Lower leg skin (tissue), 4 donors: Measurements from ENCODE around the gene LRRC51. TPM values are rescaled to one million over a fixed set of nuclear protein-coding genes. Genes with fewer than 3 reads are reported as not detected.

Experiments
- DNase-seq, 2 donors: peaks; one replicate each; pipeline ENCODE4 v3.0.0-alpha.2; 2019; ENCODE audit warnings: low spot score in 2 of 2
- H3K4me3 ChIP-seq: fragments of 200-600 bp; sonication (generic); 2 replicates; pipeline ENCODE4 v1.5.1; 2017; ENCODE audit warnings: mild to moderate bottlenecking, low read depth; ENCODE audit not compliant: poor library complexity, severe bottlenecking
- POLR2A ChIP-seq, 2 donors: fragments of 450-650 bp; IDR thresholded peaks; one replicate each; pipeline ENCODE4 v1.6.1; 2016 to 2017; ENCODE audit warnings: antibody characterized with exemption in 2 of 2, mild to moderate bottlenecking in 1 of 2, moderate library complexity in 1 of 2
- WGBS, 2 donors: methylation state at CpG; one replicate each; pipeline ENCODE4 v1.1.5; 2018; 5-methylcytosine and 5-hydroxymethylcytosine counted together
- intact Hi-C: fragments of 100-400 bp; cut with DNase I; formaldehyde crosslinking; loops from one replicate; pipeline ENCODE4 v1.15.0; 2023; ENCODE audit warnings: low total_unique reads
- total RNA-seq, 4 donors: library from RNA; depleted of rRNA; stranded (reverse); fragments of >200 nt; gene quantifications; one replicate each; pipeline ENCODE4 v1.1.0, GENCODE V29; 2016
- TF ChIP-seq, protein P1 (sequence below), 3 donors: fragments of 450-650 bp; IDR thresholded peaks; one replicate each; pipeline ENCODE4 v1.5.1; 2016; ENCODE audit warnings: antibody characterized with exemption in 3 of 3, mild to moderate bottlenecking in 3 of 3, moderate library complexity in 2 of 3

LRRC51 gene
- total RNA-seq, 4 donors from 2014 or later: 1.9 to 16.9 (median 4.9) TPM

DNA sequence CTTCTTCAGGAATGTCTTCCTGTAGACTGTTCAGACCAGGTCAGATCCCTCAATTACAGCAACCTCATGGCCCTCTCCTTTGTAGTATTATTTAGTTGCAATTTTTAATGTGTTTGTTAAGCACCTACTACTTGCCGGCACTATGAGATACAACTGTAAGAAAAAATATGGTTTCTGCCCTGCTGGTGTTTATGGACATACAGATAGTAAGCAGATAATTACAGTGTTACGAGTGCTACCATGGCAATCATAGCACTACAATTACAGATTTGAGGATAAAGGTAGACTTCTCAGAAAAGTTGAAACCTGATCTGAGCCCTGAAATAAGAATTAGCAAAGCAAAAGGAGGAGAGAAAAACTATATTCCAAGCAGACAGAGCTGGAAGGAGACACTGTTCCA, 2.8 kb downstream of the LRRC51 start:
- DNase-seq: no peak
- intact Hi-C loops: loop anchor here (5.0 kb wide), 1 partner anchor 41 kb away; no protein-coding TSS in a partner anchor
- H3K4me3 ChIP-seq: no peak overlapping the region
- TF ChIP-seq, protein P1, sequence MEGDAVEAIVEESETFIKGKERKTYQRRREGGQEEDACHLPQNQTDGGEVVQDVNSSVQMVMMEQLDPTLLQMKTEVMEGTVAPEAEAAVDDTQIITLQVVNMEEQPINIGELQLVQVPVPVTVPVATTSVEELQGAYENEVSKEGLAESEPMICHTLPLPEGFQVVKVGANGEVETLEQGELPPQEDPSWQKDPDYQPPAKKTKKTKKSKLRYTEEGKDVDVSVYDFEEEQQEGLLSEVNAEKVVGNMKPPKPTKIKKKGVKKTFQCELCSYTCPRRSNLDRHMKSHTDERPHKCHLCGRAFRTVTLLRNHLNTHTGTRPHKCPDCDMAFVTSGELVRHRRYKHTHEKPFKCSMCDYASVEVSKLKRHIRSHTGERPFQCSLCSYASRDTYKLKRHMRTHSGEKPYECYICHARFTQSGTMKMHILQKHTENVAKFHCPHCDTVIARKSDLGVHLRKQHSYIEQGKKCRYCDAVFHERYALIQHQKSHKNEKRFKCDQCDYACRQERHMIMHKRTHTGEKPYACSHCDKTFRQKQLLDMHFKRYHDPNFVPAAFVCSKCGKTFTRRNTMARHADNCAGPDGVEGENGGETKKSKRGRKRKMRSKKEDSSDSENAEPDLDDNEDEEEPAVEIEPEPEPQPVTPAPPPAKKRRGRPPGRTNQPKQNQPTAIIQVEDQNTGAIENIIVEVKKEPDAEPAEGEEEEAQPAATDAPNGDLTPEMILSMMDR (IDR thresholded peaks at IDR 0.05): no peak
- TF ChIP-seq POLR2A (IDR thresholded peaks at IDR 0.05): no peak
- WGBS, 2 donors: 60 to 72% methylated on average over 2 of the region's 2 CpGs

DNA sequence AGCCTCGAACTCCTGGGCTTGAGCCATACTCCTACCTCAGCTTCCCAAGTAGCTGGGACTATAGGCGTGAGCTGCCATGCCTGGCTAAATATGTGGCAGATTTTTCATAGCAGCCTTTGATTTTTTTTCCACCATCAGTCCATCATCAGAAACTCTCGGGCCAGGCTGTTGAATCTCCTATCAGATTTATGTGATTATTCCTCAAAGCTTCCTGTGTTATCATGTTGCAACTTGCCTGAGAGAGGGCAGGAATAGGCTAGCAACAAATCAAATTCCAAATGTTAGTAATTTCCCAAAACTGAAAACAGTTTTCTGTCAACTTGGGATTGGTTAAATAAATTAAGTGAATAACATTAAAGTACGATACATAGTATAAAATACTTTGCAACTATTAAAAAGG, 3.4 kb downstream of the LRRC51 start:
- DNase-seq: no peak
- intact Hi-C loops: loop anchor here (5.0 kb wide), 1 partner anchor 42 kb away; no protein-coding TSS in a partner anchor
- 58 to 62% methylated on average over 4 of the region's 4 CpGs for WGBS, 2 donors
- no peak for TF ChIP-seq POLR2A (IDR thresholded peaks at IDR 0.05)
- TF ChIP-seq, protein P1 (IDR thresholded peaks at IDR 0.05): no peak
- no peak overlapping the region for H3K4me3 ChIP-seq

DNA sequence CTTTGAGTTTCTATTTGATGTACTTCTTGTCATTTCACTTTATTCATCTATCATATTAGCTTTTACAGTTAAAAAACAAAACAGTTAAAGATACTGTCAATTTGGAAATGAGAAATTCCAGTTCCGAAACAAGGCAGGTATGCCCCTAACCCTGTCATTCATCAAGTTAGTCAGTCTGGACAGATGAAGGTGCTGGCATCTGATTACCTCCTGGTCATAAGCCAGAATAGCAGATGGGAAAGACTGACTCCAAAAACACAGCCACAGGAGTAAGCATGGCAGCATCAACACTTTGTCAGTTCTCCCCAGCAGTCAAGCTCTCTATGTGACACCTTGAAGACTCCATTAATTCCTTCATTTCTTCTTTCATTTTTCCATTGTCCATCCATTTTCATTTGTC, 4.3 kb downstream of the LRRC51 start:
- intact Hi-C loops: loop anchor here (5.0 kb wide), 1 partner anchor 43 kb away; no protein-coding TSS in a partner anchor
- no peak for TF ChIP-seq POLR2A (IDR thresholded peaks at IDR 0.05)
- TF ChIP-seq, protein P1 (IDR thresholded peaks at IDR 0.05): no peak
- H3K4me3 ChIP-seq: no peak overlapping the region
- 64 to 73% methylated on average over 1 of the region's 1 CpG for WGBS, 2 donors
- DNase-seq: no peak

DNA sequence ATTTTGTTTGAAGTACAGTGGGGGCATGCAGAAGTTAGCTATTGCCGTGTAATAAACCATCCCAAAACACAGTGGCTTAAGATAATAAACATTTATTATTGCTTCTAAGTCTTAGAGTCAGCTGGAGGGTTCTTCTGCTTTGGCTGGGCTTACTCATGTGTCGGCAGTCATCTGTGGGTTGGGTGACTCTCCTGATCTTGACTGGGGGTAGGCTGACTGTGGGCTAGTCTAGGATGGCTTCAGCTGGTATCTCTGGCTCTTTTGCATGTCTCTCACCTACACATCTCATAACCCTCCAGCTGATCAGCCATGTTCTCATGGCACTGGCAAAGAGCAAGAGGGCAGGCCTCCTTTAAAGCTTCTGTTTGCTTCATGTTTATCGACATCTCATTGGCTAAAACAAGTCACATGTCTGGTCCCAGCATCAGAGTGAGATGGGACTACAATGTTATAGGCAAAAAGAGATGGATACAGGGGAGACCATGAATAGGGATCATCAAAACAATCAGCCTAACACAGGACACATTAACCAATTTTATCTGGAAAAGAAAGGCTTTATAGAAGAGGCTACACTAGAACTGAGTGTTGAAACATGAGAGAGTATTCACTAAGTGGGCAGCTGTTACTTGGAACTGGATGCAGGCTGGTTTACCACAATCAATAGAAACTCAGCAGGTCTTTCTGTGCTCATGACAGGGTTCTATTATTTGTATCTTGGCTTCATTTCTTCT, 5.1 kb downstream of the LRRC51 start:
- no peak for DNase-seq
- intact Hi-C loops: no loop called here
- no peak for TF ChIP-seq POLR2A (IDR thresholded peaks at IDR 0.05)
- TF ChIP-seq, protein P1 (IDR thresholded peaks at IDR 0.05): no peak
- no peak overlapping the region for H3K4me3 ChIP-seq
- 87% methylated on average over 3 of the region's 3 CpGs for WGBS, 2 donors

DNA sequence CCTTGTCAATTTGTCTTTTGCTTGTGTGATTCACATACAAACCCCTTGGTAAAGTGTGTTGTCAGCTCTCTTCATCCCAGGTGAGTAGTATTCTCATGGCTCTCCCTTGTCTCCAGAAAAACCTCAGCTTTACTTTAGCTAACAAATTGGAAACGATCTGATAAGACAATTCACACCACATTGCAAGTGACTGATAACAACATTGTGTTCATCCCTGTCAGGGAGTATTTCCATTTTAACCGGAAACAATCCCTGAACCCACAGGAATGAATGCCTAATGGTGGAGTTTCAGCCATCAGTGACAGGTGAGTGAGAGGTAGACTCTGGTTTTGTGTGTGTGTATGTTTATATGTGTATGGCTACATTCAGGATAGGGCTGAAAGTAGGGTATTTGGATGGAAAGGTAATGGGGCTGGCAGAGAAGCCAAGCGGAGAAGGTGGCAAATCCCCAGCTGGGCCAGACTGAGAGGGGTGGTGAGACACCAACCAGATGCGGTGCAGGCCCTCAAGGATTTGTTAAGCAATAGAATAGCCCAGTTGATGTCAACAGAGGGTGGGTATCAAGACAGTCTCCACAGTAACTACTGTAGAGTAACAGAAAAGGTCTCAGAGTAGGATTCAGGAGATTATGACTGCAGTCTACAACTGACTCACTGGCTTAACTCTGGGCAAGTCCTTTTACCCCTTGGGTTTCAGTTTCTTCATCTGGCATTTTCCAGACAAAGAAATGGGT, 7.6 kb downstream of the LRRC51 start:
- TF ChIP-seq, protein P1 (IDR thresholded peaks at IDR 0.05): no peak
- TF ChIP-seq POLR2A (IDR thresholded peaks at IDR 0.05): no peak
- no peak overlapping the region for H3K4me3 ChIP-seq
- DNase-seq: no peak
- intact Hi-C loops: no loop called here
- WGBS, 2 donors: 78% methylated on average over 4 of the region's 4 CpGs
